ENCODE results near the gene ATG3. TPM values are rescaled to one million over a fixed set of nuclear protein-coding genes. Genes with fewer than 3 reads are reported as not detected.

Gene ATG3
- total and polyA plus RNA-seq, 2 of the 8 experiments (the other 6 are each of a cell fraction or from before 2014, with no cell fraction given): 27.3 to 55.3 TPM

DNA sequence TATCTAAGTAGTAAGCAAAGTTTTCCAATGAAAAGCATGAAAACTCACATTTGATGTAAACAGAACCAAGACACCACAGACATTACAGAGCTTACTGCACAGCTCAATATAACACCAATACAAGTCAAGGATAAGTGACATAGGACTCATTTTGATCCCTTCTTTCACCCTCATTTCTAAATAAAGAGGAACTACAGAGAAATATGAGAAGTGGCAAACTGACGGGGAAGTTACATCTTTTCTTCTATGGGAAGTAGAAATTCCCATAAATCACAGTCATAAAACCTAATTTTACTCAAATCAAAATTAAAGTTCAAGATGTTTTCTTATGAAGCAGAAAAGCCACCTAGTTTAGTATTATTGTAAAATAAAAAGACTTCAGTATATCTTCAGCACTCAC lies 3.8 kb downstream of the ATG3 start:
- Histone ChIP-seq H4K20me1 (replicated peaks in 1 of 2; ENCODE audit: control insufficient read depth in 1 of 2, insufficient read depth in 2 of 2, low read length in 2 of 2) (no peaks in the 10 kb centered on the region), H4K5ac (ENCODE audit: insufficient read length, low read depth, low read length) (no peak overlapping the region), H2BK20ac (ENCODE audit: low read length) (no peak overlapping the region), H3K14ac (ENCODE audit: insufficient read length) (no peak overlapping the region), H3K27me3 (replicated peaks in 1 of 4; ENCODE audit: control insufficient read depth in 3 of 4, extremely low read depth in 1 of 4, insufficient read depth in 3 of 4, low read length in 3 of 4) (no peaks in the 10 kb centered on the region), H3K4ac (replicated peaks; ENCODE audit: insufficient read length, low read depth, low read length) (no peak overlapping the region), H4K8ac (ENCODE audit: extremely low read depth, insufficient read depth, low read length) (no peak overlapping the region), H3K23ac (ENCODE audit: insufficient read length) (no peak overlapping the region), H3K4me2 (ENCODE audit: insufficient read depth in 1 of 2, low read depth in 2 of 2, low read length in 2 of 2) (no peak overlapping the region), H3K79me2 (ENCODE audit: control insufficient read depth in 1 of 2, insufficient read depth in 2 of 2, low read length in 2 of 2) (peaks cover 3 to 61% of the 10 kb centered on the region in 2 experiments; a peak in 3 of 4 replicates), H2AK5ac (ENCODE audit: low read depth, low read length) (no peak overlapping the region), H3K27ac (ENCODE audit: low read depth, low read length) (no peak overlapping the region), H2BK120ac (replicated peaks; ENCODE audit: low read depth, low read length) (no peak overlapping the region), H3K79me1 (ENCODE audit: low read depth, low read length) (no peaks in the 10 kb centered on the region), H3K4me3 (ENCODE audit: extremely low read depth in 1 of 4, insufficient read depth in 2 of 4, low read depth in 3 of 4, low read length in 4 of 4) (no peak overlapping the region), H2BK12ac (ENCODE audit: low read depth, low read length) (no peak overlapping the region), H3K56ac (replicated peaks; ENCODE audit: insufficient read length, low read depth, low read length) (no peak overlapping the region), H3K4me1 (replicated peaks in 1 of 4; ENCODE audit: control insufficient read depth in 3 of 4, insufficient read depth in 4 of 4, low read length in 3 of 4) (no peaks in the 10 kb centered on the region), H3K23me2 (ENCODE audit: low read depth, low read length) (peaks cover 11% of the 10 kb centered on the region), H2BK5ac (ENCODE audit: low read depth, low read length) (no peak overlapping the region), H2BK15ac (ENCODE audit: low read length) (no peak overlapping the region), H3K36me3 (ENCODE audit: control insufficient read depth in 2 of 4, insufficient read depth in 4 of 4, low read length in 3 of 4) (peaks cover 0 to 9% (median 4%) of the 10 kb centered on the region in 4 experiments; a peak in 3 of 8 replicates), H3K18ac (ENCODE audit: extremely low read depth, low read length) (no peak overlapping the region), H2AFZ (ENCODE audit: low read length) (no peak overlapping the region), H4K91ac (replicated peaks; ENCODE audit: insufficient read length, low read length) (no peak overlapping the region), H3K9ac (replicated peaks in 1 of 4; ENCODE audit: extremely low read depth in 1 of 4, low read depth in 3 of 4, low read length in 3 of 4) (no peak overlapping the region), H3K9me3 (ENCODE audit: insufficient read depth in 2 of 2, low read depth in 1 of 2, low read length in 1 of 2) (no peaks in the 10 kb centered on the region)
- DNase-seq (ENCODE audit: low read depth in 1 of 2, low spot score in 2 of 2) (no peak), FAIRE-seq (no peak)
- ChIA-PET CTCF (ENCODE audit: partially characterized antibody) (no interaction called here), POLR2A (ENCODE audit: partially characterized antibody) (interaction anchor here (0.6 kb wide), 1 partner anchor 943 kb away, joined by 3 read pairs; no protein-coding TSS in a partner anchor)
- WGBS, 2 experiments (ENCODE audit: extremely low coverage in 1 of 2, insufficient coverage in 1 of 2, insufficient read length in 1 of 2, insufficient replicate concordance in 2 of 2, low coverage in 1 of 2, low lambda C conversion rate in 2 of 2, missing lambda C conversion rate in 1 of 2): 95% methylated on average over 1 of the region's 1 CpG; no CpG with 5 or more reads in 1 of the 2 experiments
- TF ChIP-seq RBBP5 (IDR thresholded peaks at IDR 0.05; ENCODE audit: borderline replicate concordance, low read depth, low read length): no peak
- no peak for TF ChIP-seq KDM4A (IDR thresholded peaks at IDR 0.05; ENCODE audit: low read depth, low read length, severe bottlenecking)
- TF ChIP-seq ASH2L (IDR thresholded peaks at IDR 0.05; ENCODE audit: low read length): no peak
- TF ChIP-seq CTBP2 (IDR thresholded peaks at IDR 0.05; ENCODE audit: borderline replicate concordance, insufficient read depth, insufficient read length, low read length): no peak
- no peak for TF ChIP-seq POU5F1 (IDR thresholded peaks at IDR 0.05; ENCODE audit: low read depth, low read length)
- no peak for TF ChIP-seq RNF2 (IDR thresholded peaks at IDR 0.05; ENCODE audit: borderline replicate concordance, low read depth, low read length, missing control alignments, poor library complexity, severe bottlenecking)
- TF ChIP-seq HDAC2 (IDR thresholded peaks at IDR 0.05; ENCODE audit: borderline replicate concordance in 1 of 2, low read depth in 2 of 2, low read length in 2 of 2): no peak
